Myocyte (in vitro differentiated cells): Measurements from ENCODE around the gene ECM2. TPM values are rescaled to one million over a fixed set of nuclear protein-coding genes. Genes with fewer than 3 reads are reported as not detected.
"Not testable (repeated sequence)": the region's sequence is repeated elsewhere in the genome, so short reads cannot be mapped to it uniquely, and the experiment has no call there.

Experiments
- DNase-seq: peaks from one replicate; pipeline ENCODE4 v3.0.0-alpha.2; 2012; ENCODE audit warnings: low read depth
- polyA plus RNA-seq: library from polyadenylated mRNA; unstranded; fragments of >200 nt; gene quantifications from one replicate; pipeline ENCODE4 v1.2.1, GENCODE V29; 2012; ENCODE audit warnings: missing spikeins
- total RNA-seq: library from RNA; depleted of rRNA; stranded (reverse); fragments of >200 nt; gene quantifications from 2 replicates; pipeline ENCODE4 v1.2.3, GENCODE V29; 2014

Gene ECM2
- total RNA-seq, result 11.2 and 11.8 TPM in 2 replicates
- 11.6 TPM for polyA plus RNA-seq

DNA sequence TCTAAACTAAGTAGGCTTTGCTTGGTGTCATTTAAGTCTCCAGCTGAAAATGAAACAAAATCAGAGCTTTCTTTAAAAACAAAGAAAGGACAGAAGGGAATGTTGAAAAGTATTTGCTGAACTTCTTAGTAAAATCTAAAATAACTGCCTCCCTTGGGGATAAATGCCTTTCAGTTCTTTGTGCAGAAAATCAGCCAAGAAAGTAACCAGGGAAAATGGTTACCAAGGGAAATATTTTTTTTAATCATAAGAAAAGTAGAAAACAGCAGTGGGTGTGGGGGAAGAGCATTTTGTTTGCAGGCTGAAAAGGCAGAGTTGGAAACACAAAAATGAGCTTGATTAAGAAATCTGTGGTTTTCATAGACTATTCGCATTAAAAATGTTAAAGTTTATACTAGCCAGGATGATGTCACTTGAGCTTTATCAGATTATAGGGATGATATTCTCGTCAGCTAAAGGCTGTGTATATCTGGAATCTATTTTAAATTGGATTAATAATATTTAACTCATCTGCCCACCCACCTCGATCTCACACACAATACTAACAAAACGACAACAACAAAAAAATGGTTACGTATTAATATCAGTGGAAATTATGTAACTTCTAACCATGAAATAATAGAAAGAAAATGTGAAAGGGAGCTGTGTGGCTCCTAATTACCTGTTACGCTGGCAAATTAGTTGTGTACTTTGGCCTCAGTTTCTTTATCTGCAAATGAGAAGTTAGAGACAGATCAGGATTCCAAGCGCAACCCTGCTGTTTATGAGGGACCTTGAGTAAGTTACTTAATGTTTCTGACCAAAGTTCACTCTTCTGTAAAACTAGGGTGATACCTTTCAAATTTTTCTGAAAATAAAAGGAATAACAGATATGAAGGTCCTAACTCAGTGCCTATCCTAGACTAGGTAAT lies at the start of gene ECM2:
Gene ECM2 (minus strand): TSS at position 51 of the 911 bp plus-strand sequence. CDS start 13,124 bp downstream, outside the sequence.
- DNase-seq, result peak; percentile 79

DNA sequence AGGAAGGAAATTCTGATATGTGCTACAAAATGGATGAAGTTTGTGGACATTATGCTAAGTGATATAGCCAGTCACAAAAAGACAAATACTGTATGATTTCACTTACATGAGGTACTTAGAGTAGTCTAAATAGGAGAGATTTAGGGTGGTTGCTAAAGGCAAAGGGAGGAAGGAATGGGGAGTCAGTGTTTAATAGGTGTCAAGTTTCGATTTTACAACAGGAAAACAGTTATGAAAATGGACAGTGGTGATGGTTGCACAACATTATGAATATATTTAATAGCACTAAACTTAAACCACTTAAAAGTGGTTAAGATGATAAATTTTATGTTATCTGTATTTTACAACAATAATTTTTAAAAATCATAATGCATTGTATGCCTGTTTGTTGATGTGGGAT lies 40.4 kb upstream of the ECM2 start:
- DNase-seq, result no peak

DNA sequence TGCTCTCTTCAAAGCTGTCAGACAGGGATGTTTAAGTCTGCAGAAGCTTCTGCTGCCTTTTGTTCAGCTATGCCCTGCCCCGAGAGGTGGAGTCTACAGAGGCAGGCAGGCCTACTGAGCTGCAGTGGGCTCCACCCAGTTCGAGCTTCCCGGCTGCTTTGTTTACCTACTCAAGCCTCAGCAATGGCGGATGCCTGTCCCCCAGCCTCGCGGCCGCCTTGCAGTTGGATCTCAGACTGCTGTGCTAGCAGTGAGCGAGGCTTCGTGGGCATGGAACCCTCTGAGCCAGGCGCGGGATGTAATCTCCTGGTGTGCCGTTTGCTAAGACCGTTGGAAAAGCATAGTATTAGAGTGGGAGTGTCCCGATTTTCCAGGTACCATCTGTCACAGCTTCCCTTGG lies 37.8 kb upstream of the ECM2 start:
- DNase-seq, result not testable (repeated sequence)

GRCh38 chr9:92571871-92572270 lies 36.1 kb upstream of the ECM2 start:
- DNase-seq, result not testable (repeated sequence)

DNA sequence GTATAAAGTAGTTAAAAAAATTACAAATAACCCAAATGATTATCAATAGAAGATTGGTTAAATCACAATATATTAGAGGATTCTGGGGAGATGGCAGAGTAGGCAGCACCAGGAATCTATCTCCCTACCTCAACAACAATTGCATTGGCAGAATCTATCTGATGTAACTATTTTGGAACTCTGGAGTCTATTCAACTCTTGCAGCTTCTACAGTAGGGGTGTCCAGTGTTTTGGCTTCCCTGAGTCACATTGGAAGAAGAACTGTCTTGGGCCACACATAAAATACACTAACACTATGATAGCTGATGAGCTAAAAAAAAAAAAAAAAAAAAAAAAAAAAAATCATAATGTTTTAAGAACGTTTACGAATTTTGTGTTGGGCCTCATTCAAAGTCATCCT lies 29.2 kb upstream of the ECM2 start:
- DNase-seq, result peak; percentile 81

- DNase-seq, result peak; percentile 84
Measured at GRCh38 chr9:92564504-92564903, 28.7 kb upstream of the ECM2 start.

DNA sequence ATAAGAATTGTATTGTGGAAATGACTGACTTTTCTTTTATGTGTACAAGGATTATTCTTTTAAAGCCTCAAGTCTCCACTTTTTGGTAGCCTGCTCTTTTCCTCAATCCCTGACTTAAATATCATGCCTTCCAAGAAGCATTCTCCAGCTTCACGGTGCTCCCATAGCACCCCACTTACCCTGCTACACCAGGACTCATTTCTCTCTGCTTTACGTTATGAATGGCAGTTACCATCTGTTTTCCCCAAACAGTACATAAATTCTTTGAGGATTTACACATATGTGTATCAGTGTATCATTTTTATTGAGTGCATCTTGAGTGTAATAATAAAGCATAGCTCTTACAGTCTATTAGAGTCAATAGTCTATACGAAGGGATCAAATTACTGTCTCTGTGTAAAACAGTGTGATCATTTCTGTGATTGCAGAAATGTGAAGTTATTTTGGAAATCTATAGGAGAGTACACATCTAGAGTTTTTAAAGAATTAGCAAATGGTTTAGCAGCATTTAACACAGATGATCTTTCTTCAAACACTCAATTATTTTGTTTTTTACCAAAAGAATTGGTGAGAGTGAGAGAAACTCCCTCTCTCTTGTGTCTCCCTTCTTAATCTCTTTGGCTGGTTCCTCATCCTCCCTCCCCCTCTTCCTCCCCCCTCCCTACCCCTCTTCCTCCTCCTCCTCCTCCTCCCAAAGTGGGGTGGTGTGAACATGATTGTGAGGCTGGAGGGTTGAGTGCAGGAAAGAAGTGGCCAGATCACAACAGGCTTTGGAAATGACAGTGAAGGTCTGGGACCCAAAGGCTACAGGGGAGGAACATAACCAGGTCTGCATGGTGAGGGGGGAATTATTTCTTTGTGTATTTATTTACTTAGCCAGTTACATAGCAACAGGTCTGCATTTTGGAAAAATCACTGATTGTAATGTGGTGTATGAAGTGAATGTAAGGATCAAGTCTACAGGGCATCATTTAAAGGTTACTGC lies 27.6 kb upstream of the ECM2 start:
- peak; percentile 19 for DNase-seq

DNA sequence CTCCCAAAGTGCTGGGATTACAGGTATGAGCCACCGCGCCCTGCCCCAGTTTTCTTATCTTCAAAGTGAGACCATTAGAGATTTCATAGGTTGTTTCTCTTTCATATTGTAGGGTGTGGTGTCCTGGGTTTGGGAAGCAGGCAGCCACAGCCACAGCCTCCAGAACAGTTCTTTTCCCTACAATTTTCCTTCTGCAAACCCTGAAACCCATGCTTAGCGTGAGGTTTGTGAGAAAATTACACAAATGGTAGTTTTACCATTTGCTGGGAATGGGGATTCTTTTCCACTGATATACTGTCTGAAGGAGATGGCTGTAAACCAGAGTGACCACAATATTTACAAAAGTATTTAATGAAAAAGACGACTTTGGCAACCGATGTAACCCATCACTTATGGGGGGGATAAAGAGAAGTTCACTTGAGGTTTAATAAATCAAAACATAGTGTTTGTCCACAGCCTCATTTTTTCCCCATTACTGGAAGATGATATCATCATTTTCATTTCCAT lies 26.7 kb upstream of the ECM2 start:
- peak; percentile 82 for DNase-seq

DNA sequence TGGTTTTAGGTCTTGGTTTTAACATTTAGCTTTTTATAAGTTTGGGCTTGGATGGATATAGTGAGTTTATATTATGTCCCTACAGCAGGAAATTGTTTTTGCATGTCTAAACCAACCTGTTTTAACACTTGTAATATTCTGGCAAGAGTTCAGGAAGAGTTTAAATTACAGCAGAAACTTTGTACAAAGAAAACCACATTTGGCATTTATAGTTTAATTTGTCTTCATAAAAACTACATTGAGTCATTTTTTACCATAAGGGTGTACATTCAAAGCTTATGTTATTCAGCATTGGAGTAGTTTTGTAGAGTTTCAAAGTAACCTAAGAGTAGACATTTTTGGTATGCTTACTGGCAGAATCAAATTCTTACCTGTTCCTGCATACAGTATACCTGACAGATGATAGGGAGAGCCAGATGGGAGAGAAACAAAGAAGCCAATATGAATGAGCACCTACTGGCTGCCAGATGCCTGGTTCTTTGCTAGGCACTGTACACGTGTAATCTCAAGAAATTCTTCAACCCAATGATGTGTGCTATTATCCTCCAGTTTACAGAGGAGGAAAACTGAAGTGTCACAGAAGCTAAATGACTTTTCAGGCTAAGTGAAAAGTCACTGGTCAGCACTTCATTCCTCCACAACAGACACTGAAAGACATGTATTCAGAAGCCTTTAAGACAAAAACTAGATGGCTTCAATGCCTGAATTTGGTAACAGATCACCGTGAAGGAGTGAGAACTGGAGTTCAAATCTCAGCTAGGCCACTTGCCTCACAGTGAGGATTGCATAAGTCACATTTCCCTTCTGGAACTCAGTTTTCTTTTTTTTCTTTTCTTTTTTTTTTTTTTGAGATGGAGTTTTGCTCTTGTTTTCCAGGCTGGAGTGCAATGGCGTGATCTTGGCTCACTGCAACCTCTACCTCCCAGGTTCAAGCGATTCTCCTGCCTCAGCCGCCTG lies 25.9 kb upstream of the ECM2 start:
- peak; percentile 12 for DNase-seq

DNA sequence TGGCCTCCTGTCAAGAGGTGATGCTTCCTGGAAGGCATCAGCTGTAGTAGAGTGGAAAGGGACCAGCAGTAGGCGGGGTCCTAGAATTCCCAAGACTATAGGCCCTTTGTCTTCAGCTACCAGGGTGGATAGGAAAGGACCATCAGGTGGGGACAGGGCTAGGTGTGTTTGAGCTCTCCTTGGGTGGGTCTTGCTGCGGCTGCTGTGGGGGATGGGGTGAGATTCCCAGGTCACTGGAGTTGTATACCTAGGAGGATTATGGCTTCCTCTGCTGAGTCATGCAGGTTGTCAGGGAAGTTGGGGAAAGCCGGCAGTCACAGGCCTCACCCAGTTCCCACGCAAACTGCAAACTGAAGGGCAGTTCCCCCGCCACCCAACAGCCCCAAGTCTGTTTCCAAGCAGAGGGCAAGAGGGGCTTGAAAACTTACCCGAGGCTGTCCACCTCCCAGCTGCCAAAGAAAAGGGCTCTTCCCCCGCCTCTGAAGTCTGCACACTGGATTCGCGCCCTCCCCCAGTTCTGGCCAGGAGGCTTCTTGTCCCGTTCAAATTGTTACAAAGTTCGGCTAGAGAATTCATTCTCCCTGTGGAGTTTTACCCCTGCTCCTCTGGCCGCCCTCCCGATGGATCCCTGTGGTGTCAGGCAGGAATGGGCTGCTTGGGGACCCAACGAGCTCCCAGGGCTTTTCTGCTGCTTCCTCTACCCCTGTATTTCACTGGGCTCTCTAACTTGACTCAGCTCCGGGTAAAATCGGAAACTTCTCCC lies 23.0 kb upstream of the ECM2 start:
- no peak for DNase-seq

DNA sequence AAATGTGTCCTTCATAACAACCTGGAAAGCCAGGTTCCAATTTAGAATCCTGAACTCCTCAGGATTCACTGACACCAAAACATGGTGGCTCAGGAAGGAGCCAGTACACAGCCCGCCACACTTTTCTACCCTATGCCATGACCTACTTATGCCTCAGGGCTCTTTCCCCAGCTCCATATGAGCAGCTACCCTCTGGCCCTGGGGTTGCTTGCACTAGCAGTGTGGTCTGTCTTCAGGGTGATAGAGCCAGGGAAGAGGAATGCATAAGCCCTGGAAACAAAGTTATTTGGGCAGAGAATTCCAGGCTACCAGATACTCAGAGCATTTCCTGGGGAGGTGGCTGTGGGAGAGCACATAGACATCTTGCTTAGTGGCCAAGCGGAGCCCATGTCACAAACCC lies 15.0 kb upstream of the ECM2 start:
- DNase-seq, result no peak

DNA sequence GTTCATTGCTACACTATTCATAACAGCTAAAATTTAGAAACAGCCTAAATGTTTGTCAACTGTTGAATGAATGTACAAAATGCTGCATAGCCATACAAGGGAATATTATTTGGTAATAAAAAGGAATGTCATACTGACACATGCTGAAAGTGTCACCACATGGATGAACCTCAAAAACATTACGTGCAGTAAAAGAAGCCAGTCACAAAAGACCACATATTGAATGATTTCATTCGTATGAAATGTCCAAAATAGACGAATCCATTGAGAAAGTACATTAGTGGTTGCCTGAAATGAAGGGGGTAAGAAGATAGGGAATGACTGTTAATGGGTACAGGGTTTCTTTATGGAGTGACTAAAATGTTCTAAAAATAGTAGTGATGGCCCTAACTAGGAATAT lies 11.6 kb upstream of the ECM2 start:
- no peak for DNase-seq

DNA sequence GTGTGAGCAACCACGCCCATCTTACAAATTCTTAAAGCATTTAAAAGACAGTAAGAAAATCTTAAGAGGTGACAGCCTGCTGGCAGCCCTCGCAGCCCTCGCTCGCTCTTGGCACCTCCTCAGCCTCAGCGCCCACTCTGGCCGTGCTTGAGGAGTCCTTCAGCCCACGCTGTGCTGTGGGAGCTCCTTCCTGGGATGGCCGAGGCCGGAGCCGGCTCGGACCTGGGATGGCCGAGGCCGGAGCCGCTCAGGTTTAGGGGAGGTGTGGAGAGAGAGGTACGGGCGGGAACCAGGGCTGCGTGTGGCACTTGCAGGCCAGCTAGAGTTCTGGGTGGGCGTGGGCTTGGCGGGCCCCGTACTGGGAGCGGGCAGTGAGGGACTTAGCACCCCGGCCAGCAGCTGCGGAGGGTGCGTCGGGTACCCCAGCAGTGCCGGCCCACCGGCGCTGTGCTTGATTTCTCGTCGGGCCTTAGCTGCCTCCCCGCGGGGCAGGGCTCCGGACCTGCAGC lies 9.3 kb upstream of the ECM2 start:
- no peak for DNase-seq

DNA sequence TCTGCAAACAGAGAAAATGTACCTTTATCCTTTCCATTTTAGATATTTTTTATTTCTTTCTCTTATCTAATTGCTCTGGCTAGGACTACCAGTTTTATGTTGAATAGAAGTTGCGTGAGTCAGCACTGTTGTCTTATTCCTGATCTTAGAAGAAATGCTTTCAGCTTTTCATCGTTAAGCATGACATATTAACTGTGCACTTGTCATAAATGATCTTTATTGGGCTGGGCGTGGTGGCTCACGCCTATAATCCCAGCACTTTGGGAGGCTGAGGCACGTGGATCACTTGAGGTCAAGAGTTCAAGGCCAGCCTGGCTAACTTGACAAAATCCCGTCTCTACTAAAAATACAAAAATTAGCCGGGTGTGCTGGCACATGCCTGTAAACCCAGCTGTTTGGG lies 8.2 kb upstream of the ECM2 start:
- no peak for DNase-seq

DNA sequence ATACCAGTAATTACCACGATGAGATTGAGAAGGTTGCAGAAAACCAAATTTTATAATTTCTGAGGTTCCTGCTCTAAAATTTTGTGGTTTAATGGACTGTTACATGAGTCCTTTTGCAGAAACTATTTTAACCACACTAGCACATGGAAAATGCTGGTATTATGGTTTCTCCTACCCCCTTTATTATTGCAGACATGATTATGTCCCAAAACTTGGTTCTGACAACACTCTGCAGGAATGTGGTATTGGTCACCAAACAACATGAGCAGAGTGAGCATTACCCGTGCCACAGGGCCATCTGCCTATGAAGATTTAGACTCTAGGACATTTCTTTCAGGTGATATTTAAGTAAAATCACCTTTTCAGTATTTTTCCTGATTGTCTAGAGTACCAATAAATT lies 2.8 kb upstream of the ECM2 start:
- peak; percentile 78 for DNase-seq

- DNase-seq, result peak; percentile 17
Measured at GRCh38 chr9:92534674-92535073, 1.1 kb downstream of the ECM2 start.

DNA sequence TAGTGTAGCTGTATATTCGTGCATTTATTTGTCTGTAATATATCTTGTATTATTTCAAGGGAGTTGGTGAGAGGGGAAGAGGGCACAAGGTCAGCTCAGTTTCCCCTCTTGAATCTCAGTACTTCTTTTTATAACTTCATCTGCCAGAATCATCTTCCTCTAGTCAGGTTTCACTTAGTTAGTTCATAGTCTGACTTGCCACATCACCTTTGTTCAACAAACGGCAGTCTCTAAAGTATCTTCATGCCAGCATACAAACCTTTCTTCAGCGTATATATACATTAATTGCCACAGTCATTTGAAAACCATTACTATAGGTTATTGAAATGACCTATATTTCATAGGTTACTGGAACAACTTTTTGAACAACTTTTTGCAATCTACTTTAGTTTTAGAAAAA lies 1.6 kb downstream of the ECM2 start:
- no peak for DNase-seq

- DNase-seq, result no peak
Measured at GRCh38 chr9:92530893-92531292, 4.9 kb downstream of the ECM2 start.

DNA sequence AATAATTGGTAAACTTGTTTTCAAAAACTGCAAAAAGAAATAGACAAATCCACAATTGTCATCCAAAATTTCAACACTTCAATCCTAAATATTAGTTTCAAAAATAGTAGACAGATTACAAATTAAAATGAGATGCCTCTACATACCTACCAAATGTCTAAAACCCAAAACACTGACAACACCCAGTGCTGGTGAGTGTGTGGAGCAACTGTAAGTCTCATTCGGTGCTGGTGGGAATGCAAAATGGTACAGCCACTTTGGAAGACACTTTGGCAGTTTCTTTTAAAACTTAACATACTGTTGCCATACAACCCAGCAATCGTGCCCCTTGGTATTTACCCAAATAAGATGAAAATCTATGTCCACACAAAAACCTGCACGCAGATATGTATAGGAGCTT lies 6.7 kb downstream of the ECM2 start:
- DNase-seq, result no peak

DNA sequence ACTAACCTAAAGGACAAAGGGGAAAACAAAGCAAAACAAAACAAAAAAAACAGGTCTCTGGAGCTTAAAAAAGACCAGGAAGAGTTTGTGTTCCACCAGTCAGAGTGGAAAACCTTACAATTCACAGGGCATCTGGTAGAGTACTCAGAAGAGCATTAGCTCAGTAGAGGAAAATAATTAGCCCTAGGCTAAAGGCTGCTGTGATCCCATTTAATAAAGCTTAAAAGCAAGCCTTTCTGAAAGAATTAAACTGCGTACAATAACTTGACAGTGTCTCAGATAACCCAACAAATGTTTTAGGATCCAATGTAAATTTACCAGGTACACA lies 7.3 kb downstream of the ECM2 start:
- no peak for DNase-seq
